HUES48 (cell line): ENCODE results near the gene KRTAP5-3.
"Not testable (repeated sequence)": the region's sequence is repeated elsewhere in the genome, so short reads cannot be mapped to it uniquely, and the experiment has no call there.

ENCODE experiments used
- H3K27ac ChIP-seq: one replicate; pipeline ENCODE4 v1.7.0; 2013; ENCODE audit warnings: low read depth, low read length, inconsistent platforms
- H3K27me3 ChIP-seq: 2 replicates; pipeline ENCODE4 v1.6.1; 2013; ENCODE audit warnings: mild to moderate bottlenecking, low read length; ENCODE audit not compliant: control insufficient read depth, insufficient read depth
- H3K36me3 ChIP-seq: 2 replicates; pipeline ENCODE4 v1.6.1; 2013; ENCODE audit warnings: low read length; ENCODE audit not compliant: control insufficient read depth, insufficient read depth
- H3K4me1 ChIP-seq: 2 replicates; pipeline ENCODE4 v1.6.1; 2013; ENCODE audit warnings: mild to moderate bottlenecking, low read length; ENCODE audit not compliant: control insufficient read depth, insufficient read depth
- H3K4me3 ChIP-seq: 2 replicates; pipeline ENCODE4 v1.5.1; 2013; ENCODE audit warnings: mild to moderate bottlenecking, low read depth, low read length
- H3K9ac ChIP-seq: 2 replicates; pipeline ENCODE4 v1.6.1; 2013; ENCODE audit warnings: mild to moderate bottlenecking, low read depth, low read length, moderate library complexity
- H3K9me3 ChIP-seq: 2 replicates; pipeline ENCODE4 v1.6.1; 2013; ENCODE audit warnings: low read length; ENCODE audit not compliant: control insufficient read depth, insufficient read depth

Gene KRTAP5-3

GRCh38 chr11:1651411-1651980 lies 43.2 kb upstream of the KRTAP5-3 start:
- H3K27ac ChIP-seq: no peak overlapping the region
- no peaks in the 10 kb centered on the region for H3K36me3 ChIP-seq
- no peaks in the 10 kb centered on the region for H3K27me3 ChIP-seq
- no peak overlapping the region for H3K4me3 ChIP-seq
- H3K4me1 ChIP-seq: no peaks in the 10 kb centered on the region; the same call in 1 of the 2 replicates
- H3K9me3 ChIP-seq: no peaks in the 10 kb centered on the region
- H3K9ac ChIP-seq: no peak overlapping the region

GRCh38 chr11:1650918-1651262 lies 42.6 kb upstream of the KRTAP5-3 start:
- Histone ChIP-seq H3K36me3 (no peaks in the 10 kb centered on the region), H3K4me1 (no peaks in the 10 kb centered on the region; the same call in 1 of the 2 replicates), H3K27ac (no peak overlapping the region), H3K4me3 (no peak overlapping the region), H3K9me3 (no peaks in the 10 kb centered on the region), H3K27me3 (no peaks in the 10 kb centered on the region), H3K9ac (no peak overlapping the region)

- no peaks in the 10 kb centered on the region; the same call in 1 of the 2 replicates for H3K4me1 ChIP-seq
These were observed 42.0 kb upstream of the KRTAP5-3 start for GRCh38 chr11:1650034-1650917.

GRCh38 chr11:1648653-1649420 lies 40.6 kb upstream of the KRTAP5-3 start:
- no peak overlapping the region for H3K9ac ChIP-seq
- H3K4me3 ChIP-seq: no peak overlapping the region
- no peaks in the 10 kb centered on the region for H3K27me3 ChIP-seq

More at GRCh38 chr11:1650034-1650917, 42.0 kb upstream of the KRTAP5-3 start:
- H3K4me3 ChIP-seq: no peak overlapping the region
- H3K27me3 ChIP-seq: no peaks in the 10 kb centered on the region
- H3K9me3 ChIP-seq: no peaks in the 10 kb centered on the region
- H3K9ac ChIP-seq: no peak overlapping the region
- no peak overlapping the region for H3K27ac ChIP-seq
- H3K36me3 ChIP-seq: no peaks in the 10 kb centered on the region

GRCh38 chr11:1647901-1648652 lies 39.8 kb upstream of the KRTAP5-3 start:
- no peaks in the 10 kb centered on the region for H3K36me3 ChIP-seq
- no peaks in the 10 kb centered on the region for H3K27me3 ChIP-seq
- no peak overlapping the region for H3K9ac ChIP-seq
- H3K4me1 ChIP-seq: no peaks in the 10 kb centered on the region; the same call in 1 of the 2 replicates
- no peak overlapping the region for H3K27ac ChIP-seq
- H3K9me3 ChIP-seq: no peaks in the 10 kb centered on the region
- no peak overlapping the region for H3K4me3 ChIP-seq

More at GRCh38 chr11:1648653-1649420, 40.6 kb upstream of the KRTAP5-3 start:
- Histone ChIP-seq H3K36me3 (no peaks in the 10 kb centered on the region), H3K27ac (no peak overlapping the region), H3K9me3 (no peaks in the 10 kb centered on the region), H3K4me1 (no peaks in the 10 kb centered on the region; the same call in 1 of the 2 replicates)

- not testable (repeated sequence) for H3K4me1 ChIP-seq, H3K27ac ChIP-seq, H3K36me3 ChIP-seq, H3K9ac ChIP-seq, H3K27me3 ChIP-seq, H3K9me3 ChIP-seq, H3K4me3 ChIP-seq
These were observed 38.3 kb upstream of the KRTAP5-3 start for GRCh38 chr11:1646540-1646939.

- Histone ChIP-seq H3K9ac (no peak overlapping the region), H3K4me3 (no peak overlapping the region), H3K4me1 (no peaks in the 10 kb centered on the region), H3K36me3 (no peaks in the 10 kb centered on the region), H3K27ac (no peak overlapping the region), H3K9me3 (no peaks in the 10 kb centered on the region), H3K27me3 (no peaks in the 10 kb centered on the region)
These were observed 37.1 kb upstream of the KRTAP5-3 start for GRCh38 chr11:1645357-1645821.

- Histone ChIP-seq H3K9me3 (no peaks in the 10 kb centered on the region), H3K9ac (no peak overlapping the region), H3K27ac (no peak overlapping the region), H3K27me3 (no peaks in the 10 kb centered on the region), H3K4me3 (no peak overlapping the region), H3K4me1 (no peaks in the 10 kb centered on the region), H3K36me3 (no peaks in the 10 kb centered on the region)
These were observed 36.5 kb upstream of the KRTAP5-3 start for GRCh38 chr11:1644601-1645356.

GRCh38 chr11:1643146-1643690 lies 35.0 kb upstream of the KRTAP5-3 start:
- H3K27ac ChIP-seq: no peak overlapping the region
- no peak overlapping the region for H3K9ac ChIP-seq
- no peaks in the 10 kb centered on the region for H3K9me3 ChIP-seq
- no peaks in the 10 kb centered on the region for H3K4me1 ChIP-seq
- no peaks in the 10 kb centered on the region for H3K27me3 ChIP-seq
- no peaks in the 10 kb centered on the region for H3K36me3 ChIP-seq
- no peak overlapping the region for H3K4me3 ChIP-seq
